ENCODE data around the gene SLC17A9.

- TF ChIP-seq GATA2 (IDR thresholded peaks at IDR 0.05; ENCODE audit: low read depth, low read length) (no peak), GATA3 (IDR thresholded peaks at IDR 0.05; ENCODE audit: low read depth, low read length) (no peak)
Observed at GRCh38 chr20:62906209-62906608, 46.3 kb upstream of the SLC17A9 start.

Measured in SH-SY5Y (cell line).